Mucosa of stomach (tissue), 1 donor: Measurements from ENCODE around the gene MOCS1.

Source experiments
- H3K27me3 ChIP-seq: one replicate; pipeline ENCODE4 v1.7.0; 2013; ENCODE audit warnings: mild to moderate bottlenecking, low read length; ENCODE audit not compliant: control insufficient read depth, insufficient read depth
- H3K36me3 ChIP-seq: one replicate; pipeline ENCODE4 v1.7.0; 2013; ENCODE audit warnings: low read length; ENCODE audit not compliant: control insufficient read depth, insufficient read depth
- H3K4me1 ChIP-seq: one replicate; pipeline ENCODE4 v1.7.0; 2013; ENCODE audit warnings: mild to moderate bottlenecking, low read length; ENCODE audit not compliant: control insufficient read depth, insufficient read depth
- H3K4me3 ChIP-seq: one replicate; pipeline ENCODE4 v1.7.0; 2013; ENCODE audit warnings: low read length
- H3K9ac ChIP-seq: one replicate; pipeline ENCODE4 v1.7.0; 2013; ENCODE audit warnings: mild to moderate bottlenecking, low read length, moderate library complexity
- H3K9me3 ChIP-seq: one replicate; pipeline ENCODE4 v1.7.0; 2013; ENCODE audit warnings: mild to moderate bottlenecking, low read length, moderate library complexity; ENCODE audit not compliant: control insufficient read depth
- donor health status: Pancreatic carcinoma.

MOCS1 gene

GRCh38 chr6:39906318-39906761 lies 27.9 kb downstream of the MOCS1 start:
- no peaks in the 10 kb centered on the region for H3K36me3 ChIP-seq
- H3K4me3 ChIP-seq = no peak overlapping the region
- H3K9ac ChIP-seq = no peak overlapping the region
- no peaks in the 10 kb centered on the region for H3K27me3 ChIP-seq
- no peaks in the 10 kb centered on the region for H3K4me1 ChIP-seq
- no peaks in the 10 kb centered on the region for H3K9me3 ChIP-seq

- H3K9ac ChIP-seq = no peak overlapping the region
- no peaks in the 10 kb centered on the region for H3K27me3 ChIP-seq
- no peaks in the 10 kb centered on the region for H3K4me1 ChIP-seq
- H3K36me3 ChIP-seq = no peaks in the 10 kb centered on the region
- H3K4me3 ChIP-seq = no peak overlapping the region
- H3K9me3 ChIP-seq = no peaks in the 10 kb centered on the region
Measured at GRCh38 chr6:39905640-39905975, 28.7 kb downstream of the MOCS1 start.

- Histone ChIP-seq H3K36me3 (no peaks in the 10 kb centered on the region), H3K4me1 (no peaks in the 10 kb centered on the region), H3K9me3 (no peaks in the 10 kb centered on the region)
Measured at GRCh38 chr6:39904946-39905639, 29.2 kb downstream of the MOCS1 start.

GRCh38 chr6:39903656-39904055 lies 30.6 kb downstream of the MOCS1 start:
- no peaks in the 10 kb centered on the region for H3K36me3 ChIP-seq
- H3K9me3 ChIP-seq = no peaks in the 10 kb centered on the region
- H3K9ac ChIP-seq = no peak overlapping the region
- H3K4me3 ChIP-seq = no peak overlapping the region
- H3K27me3 ChIP-seq = no peaks in the 10 kb centered on the region
- H3K4me1 ChIP-seq = no peaks in the 10 kb centered on the region

More at GRCh38 chr6:39904946-39905639, 29.2 kb downstream of the MOCS1 start:
- no peak overlapping the region for H3K4me3 ChIP-seq
- no peak overlapping the region for H3K9ac ChIP-seq
- no peaks in the 10 kb centered on the region for H3K27me3 ChIP-seq

GRCh38 chr6:39902786-39903465 lies 31.3 kb downstream of the MOCS1 start:
- H3K27me3 ChIP-seq = no peaks in the 10 kb centered on the region
- no peaks in the 10 kb centered on the region for H3K36me3 ChIP-seq
- no peak overlapping the region for H3K4me3 ChIP-seq
- no peak overlapping the region for H3K9ac ChIP-seq
- H3K4me1 ChIP-seq = no peaks in the 10 kb centered on the region
- H3K9me3 ChIP-seq = no peaks in the 10 kb centered on the region

GRCh38 chr6:39902136-39902535 lies 32.1 kb downstream of the MOCS1 start:
- no peak overlapping the region for H3K4me3 ChIP-seq
- no peaks in the 10 kb centered on the region for H3K36me3 ChIP-seq
- H3K9me3 ChIP-seq = no peaks in the 10 kb centered on the region
- H3K4me1 ChIP-seq = no peaks in the 10 kb centered on the region
- no peak overlapping the region for H3K9ac ChIP-seq
- H3K27me3 ChIP-seq = no peaks in the 10 kb centered on the region

GRCh38 chr6:39901670-39902069 lies 32.6 kb downstream of the MOCS1 start:
- Histone ChIP-seq H3K4me1 (no peaks in the 10 kb centered on the region), H3K9me3 (no peaks in the 10 kb centered on the region), H3K9ac (no peak overlapping the region), H3K36me3 (no peaks in the 10 kb centered on the region), H3K27me3 (no peaks in the 10 kb centered on the region), H3K4me3 (no peak overlapping the region)

GRCh38 chr6:39901116-39901655 lies 33.1 kb downstream of the MOCS1 start:
- Histone ChIP-seq H3K27me3 (no peaks in the 10 kb centered on the region), H3K4me1 (no peaks in the 10 kb centered on the region), H3K9ac (no peak overlapping the region), H3K36me3 (no peaks in the 10 kb centered on the region), H3K4me3 (no peak overlapping the region), H3K9me3 (no peaks in the 10 kb centered on the region)

GRCh38 chr6:39899554-39900295 lies 34.5 kb downstream of the MOCS1 start:
- Histone ChIP-seq H3K4me3 (no peak overlapping the region), H3K9me3 (no peaks in the 10 kb centered on the region), H3K36me3 (no peaks in the 10 kb centered on the region), H3K9ac (no peak overlapping the region), H3K4me1 (no peaks in the 10 kb centered on the region), H3K27me3 (no peaks in the 10 kb centered on the region)

- Histone ChIP-seq H3K27me3 (no peaks in the 10 kb centered on the region), H3K9ac (no peak overlapping the region), H3K36me3 (no peaks in the 10 kb centered on the region), H3K9me3 (no peaks in the 10 kb centered on the region), H3K4me3 (no peak overlapping the region), H3K4me1 (no peaks in the 10 kb centered on the region)
Measured at GRCh38 chr6:39898625-39899024, 35.6 kb downstream of the MOCS1 start.

GRCh38 chr6:39897698-39898097 lies 36.6 kb downstream of the MOCS1 start:
- Histone ChIP-seq H3K4me3 (no peak overlapping the region), H3K27me3 (no peaks in the 10 kb centered on the region), H3K9me3 (no peaks in the 10 kb centered on the region), H3K9ac (no peak overlapping the region), H3K36me3 (no peaks in the 10 kb centered on the region), H3K4me1 (no peaks in the 10 kb centered on the region)

- Histone ChIP-seq H3K4me3 (no peak overlapping the region), H3K36me3 (no peaks in the 10 kb centered on the region), H3K9me3 (no peaks in the 10 kb centered on the region), H3K9ac (no peak overlapping the region), H3K4me1 (no peaks in the 10 kb centered on the region), H3K27me3 (no peaks in the 10 kb centered on the region)
Measured at GRCh38 chr6:39896701-39897100, 37.6 kb downstream of the MOCS1 start.
